ENCODE data around the gene ANK3. TPM values are rescaled to one million over a fixed set of nuclear protein-coding genes. Genes with fewer than 3 reads are reported as not detected.
A peak's percentile ranks its signal among the peaks of the same experiment; 100 is the strongest.

The ANK3 gene
- total RNA-seq, 2 donors from 2014 or later = 41.0 to 113 TPM

- Histone ChIP-seq H3K4me1 (no peaks in the 10 kb centered on the region), H3K36me3 (replicated peaks in 1 of 2; ENCODE audit: insufficient read depth in 1 of 2, low read depth in 2 of 2) (no peaks in the 10 kb centered on the region), H3K4me3 (no peak overlapping the region), H3K9me3 (no peaks in the 10 kb centered on the region), H3K27ac (no peak overlapping the region), H3K27me3 (no peaks in the 10 kb centered on the region)
- ATAC-seq = peak; percentile 45
- intact Hi-C loops (cut with DNase I) = no loop called here
- WGBS, 2 donors = 42 to 47% methylated on average over 6 of the region's 6 CpGs
- peak in 3 of 4 donors; percentile 10 to 25 (median 13) for DNase-seq
- TF ChIP-seq POLR2A (IDR thresholded peaks at IDR 0.05) (no peak), CTCF (IDR thresholded peaks at IDR 0.05) (peak; percentile 26 to 59 (median 45))
These were observed 274.7 kb downstream of the ANK3 start for GRCh38 chr10:60114765-60115586.

GRCh38 chr10:60110739-60111138 is 278.9 kb downstream of the ANK3 start:
- no peak for TF ChIP-seq CTCF (IDR thresholded peaks at IDR 0.05)
- TF ChIP-seq POLR2A (IDR thresholded peaks at IDR 0.05) = no peak
- Histone ChIP-seq H3K27ac (no peak overlapping the region), H3K27me3 (no peaks in the 10 kb centered on the region), H3K36me3 (replicated peaks in 1 of 2; ENCODE audit: insufficient read depth in 1 of 2, low read depth in 2 of 2) (no peaks in the 10 kb centered on the region), H3K4me3 (no peak overlapping the region), H3K9me3 (no peaks in the 10 kb centered on the region), H3K4me1 (peaks cover 7% of the 10 kb centered on the region)
- intact Hi-C loops (cut with DNase I) = no loop called here
- ATAC-seq (no peak), DNase-seq (no peak)
- 77 to 81% methylated on average over 6 of the region's 6 CpGs for WGBS, 2 donors

GRCh38 chr10:60107308-60107976 is 282.2 kb downstream of the ANK3 start:
- WGBS, 2 donors = 31 to 45% methylated on average over 5 of the region's 5 CpGs
- TF ChIP-seq CTCF (IDR thresholded peaks at IDR 0.05) = no peak
- TF ChIP-seq POLR2A (IDR thresholded peaks at IDR 0.05) = no peak
- Histone ChIP-seq H3K36me3 (replicated peaks in 1 of 2; ENCODE audit: insufficient read depth in 1 of 2, low read depth in 2 of 2) (no peaks in the 10 kb centered on the region), H3K4me1 (peaks cover 7% of the 10 kb centered on the region), H3K4me3 (no peak overlapping the region), H3K27ac (peak overlapping the region in 1 of 4 donors; percentile 40), H3K27me3 (no peaks in the 10 kb centered on the region), H3K9me3 (no peaks in the 10 kb centered on the region)
- intact Hi-C loops (cut with DNase I) = loop anchor here (10.0 kb wide), 1 partner anchor 327 kb away; no protein-coding TSS in a partner anchor
- peak; percentile 13 to 32 (median 26) for DNase-seq
- ATAC-seq = no peak

GRCh38 chr10:60105295-60105695 is 284.4 kb downstream of the ANK3 start:
- Histone ChIP-seq H3K4me3 (no peak overlapping the region), H3K36me3 (replicated peaks in 1 of 2; ENCODE audit: insufficient read depth in 1 of 2, low read depth in 2 of 2) (no peaks in the 10 kb centered on the region), H3K9me3 (no peaks in the 10 kb centered on the region), H3K4me1 (peaks cover 7% of the 10 kb centered on the region), H3K27me3 (no peaks in the 10 kb centered on the region), H3K27ac (no peak overlapping the region)
- DNase-seq = no peak
- no peak for TF ChIP-seq POLR2A (IDR thresholded peaks at IDR 0.05)
- TF ChIP-seq CTCF (IDR thresholded peaks at IDR 0.05) = no peak
- intact Hi-C loops (cut with DNase I) = loop anchor here (10.0 kb wide), 1 partner anchor 330 kb away; no protein-coding TSS in a partner anchor
- no peak for ATAC-seq
